GM23338 (cell line): ENCODE measurements around the gene B3GAT2. TPM values are rescaled to one million over a fixed set of nuclear protein-coding genes. Genes with fewer than 3 reads are reported as not detected.

ENCODE experiments used
- ATAC-seq: fragments of 200-7000 bp; cut with Tn5 transposase; 3 replicates; pipeline ENCODE4 v1.9.1; 2020
- DNase-seq: peaks from one replicate; pipeline ENCODE4 v3.0.0-alpha.2; 2015; ENCODE audit warnings: low spot score
- H2AFZ ChIP-seq: fragments of 200-600 bp; sonication (generic); 2 replicates; pipeline ENCODE4 v1.8.0; 2016; ENCODE audit warnings: antibody characterized with exemption, mild to moderate bottlenecking, moderate library complexity
- H3F3A ChIP-seq: fragments of 200-600 bp; sonication (generic); replicated peaks from 2 replicates; pipeline ENCODE4 v1.8.0; 2017; ENCODE audit warnings: antibody characterized with exemption, mixed run types, low read depth
- H3K27ac ChIP-seq: fragments of 200-600 bp; sonication (generic); 2 replicates; pipeline ENCODE4 v1.6.1; 2016; ENCODE audit warnings: low read depth
- H3K27me3 ChIP-seq: fragments of 200-600 bp; sonication (generic); 2 replicates; pipeline ENCODE4 v1.8.0; 2016; ENCODE audit warnings: mild to moderate bottlenecking, mixed run types, moderate library complexity; ENCODE audit not compliant: insufficient read depth
- H3K36me3 ChIP-seq: fragments of 200-600 bp; sonication (generic); 2 replicates; pipeline ENCODE4 v1.8.0; 2016; ENCODE audit warnings: mild to moderate bottlenecking; ENCODE audit not compliant: insufficient read depth
- H3K4me1 ChIP-seq: fragments of 200-600 bp; sonication (generic); 2 replicates; pipeline ENCODE4 v1.8.0; 2016; ENCODE audit warnings: mild to moderate bottlenecking, moderate library complexity; ENCODE audit not compliant: insufficient read depth
- H3K4me2 ChIP-seq: fragments of 200-600 bp; sonication (generic); 2 replicates; pipeline ENCODE4 v1.7.1; 2017; ENCODE audit warnings: mixed run types
- H3K4me3 ChIP-seq: fragments of 200-600 bp; sonication (generic); 2 replicates; pipeline ENCODE4 v1.6.1; 2016; ENCODE audit warnings: mixed run types
- H3K79me2 ChIP-seq: fragments of 200-600 bp; sonication (generic); replicated peaks from 2 replicates; pipeline ENCODE4 v1.8.0; 2017; ENCODE audit warnings: mild to moderate bottlenecking; ENCODE audit not compliant: insufficient read depth
- H3K9me2 ChIP-seq: fragments of 200-600 bp; sonication (generic); 2 replicates; pipeline ENCODE4 v1.8.0; 2017; ENCODE audit not compliant: insufficient read depth
- H4K20me1 ChIP-seq: fragments of 200-600 bp; sonication (generic); replicated peaks from 2 replicates; pipeline ENCODE4 v1.8.0; 2017; ENCODE audit warnings: mild to moderate bottlenecking; ENCODE audit not compliant: insufficient read depth
- H3K27ac Mint-ChIP-seq: 2 replicates; pipeline ENCODE4 v1.8.0; 2020; ENCODE audit warnings: inconsistent platforms, mild to moderate bottlenecking, moderate library complexity, mixed read lengths
- H3K27me3 Mint-ChIP-seq: 3 replicates; pipeline ENCODE4 v1.8.0; 2022; ENCODE audit warnings: low read depth, mild to moderate bottlenecking, moderate library complexity, mixed read lengths, inconsistent platforms; ENCODE audit not compliant: insufficient read depth, poor library complexity
- H3K36me3 Mint-ChIP-seq: 3 replicates; pipeline ENCODE4 v1.8.0; 2021; ENCODE audit warnings: low read depth, mild to moderate bottlenecking, inconsistent platforms, moderate library complexity, mixed read lengths
- H3K4me1 Mint-ChIP-seq: 3 replicates; pipeline ENCODE4 v1.8.0; 2020; ENCODE audit warnings: mild to moderate bottlenecking, inconsistent platforms, mixed read lengths
- H3K4me3 Mint-ChIP-seq: 3 replicates; pipeline ENCODE4 v1.8.0; 2021; ENCODE audit warnings: moderate library complexity, mild to moderate bottlenecking, inconsistent platforms, mixed read lengths
- H3K9me3 Mint-ChIP-seq: 3 replicates; pipeline ENCODE4 v1.8.0; 2020; ENCODE audit warnings: moderate library complexity, mild to moderate bottlenecking, inconsistent platforms, mixed read lengths
- EZH2phosphoT487 ChIP-seq: fragments of 200-600 bp; sonication (generic); IDR thresholded peaks from one replicate; pipeline ENCODE4 v1.8.1; 2018; ENCODE audit warnings: antibody characterized with exemption; ENCODE audit not compliant: unreplicated experiment
- polyA plus RNA-seq: library from polyadenylated mRNA; unstranded; fragments of >200 nt; fragmentation: Nextera tagmentation; extraction: Ambion mirVana; gene quantifications from 2 replicates; pipeline ENCODE4 v1.2.1, GENCODE V29; 2016
- total RNA-seq: library from RNA; depleted of rRNA; stranded (reverse); fragments of >200 nt; shearing (Covaris generic); gene quantifications from 2 replicates; pipeline ENCODE4 v1.2.3, GENCODE V29; 2014
- TF ChIP-seq, protein P1 (sequence below): fragments of 250-450 bp; sonication (Bioruptor Pico); IDR thresholded peaks from 2 replicates; pipeline ENCODE4 v1.5.0; 2020; ENCODE audit warnings: mild to moderate bottlenecking, moderate library complexity
- TF ChIP-seq, protein P2 (sequence below), 2 experiments: fragments of 200-600 bp in 1 of 2; sonication (generic) in 1 of 2; conservative IDR thresholded peaks; 2 replicates each; pipeline versions ENCODE4 v1.5.1 to v1.6.1; 2016 to 2017; ENCODE audit warnings: antibody characterized with exemption in 2 of 2, low read depth in 2 of 2, mild to moderate bottlenecking in 2 of 2, moderate library complexity in 1 of 2
- TF ChIP-seq, protein P3 (sequence below): IDR thresholded peaks from one replicate; pipeline ENCODE4 v1.6.1; 2018; ENCODE audit warnings: antibody characterized with exemption; ENCODE audit not compliant: unreplicated experiment

B3GAT2 gene
- total and polyA plus RNA-seq, 2 experiments from 2014 or later, result 1.7 to 1.8 TPM

DNA sequence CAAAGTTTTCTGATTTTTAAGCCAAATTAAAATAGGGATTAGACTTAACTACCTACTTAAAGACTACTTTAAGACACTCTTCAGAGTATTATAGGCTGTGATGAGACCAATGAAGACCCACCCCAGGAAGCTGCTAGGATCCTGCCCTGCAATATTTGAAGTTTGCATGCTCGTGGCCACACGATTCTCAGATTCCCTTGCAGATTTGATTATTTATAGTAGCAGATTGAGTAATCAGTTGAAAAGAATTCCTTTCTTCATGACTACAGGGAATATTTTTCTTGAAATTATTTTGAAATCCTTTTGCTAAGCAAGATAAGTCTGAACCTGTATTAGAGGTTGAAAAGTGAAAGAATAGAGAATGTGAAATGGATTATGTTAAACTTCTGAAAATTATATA, 122.3 kb downstream of the B3GAT2 start:
- Histone ChIP-seq H3K9me2 (no peaks in the 10 kb centered on the region), H4K20me1 (no peaks in the 10 kb centered on the region), H2AFZ (no peak overlapping the region), H3K4me1 (no peaks in the 10 kb centered on the region), H3K36me3 (no peaks in the 10 kb centered on the region; the same call in 1 of the 2 replicates), H3K27ac (no peak overlapping the region), H3K27me3 (no peaks in the 10 kb centered on the region), H3K4me2 (no peak overlapping the region), H3K79me2 (no peaks in the 10 kb centered on the region), H3K4me3 (no peak overlapping the region), H3F3A (no peaks in the 10 kb centered on the region)
- ATAC-seq (no peak), DNase-seq (no peak)
- H3K36me3 Mint-ChIP-seq, result no peaks in the 10 kb centered on the region
- TF ChIP-seq, protein P1, sequence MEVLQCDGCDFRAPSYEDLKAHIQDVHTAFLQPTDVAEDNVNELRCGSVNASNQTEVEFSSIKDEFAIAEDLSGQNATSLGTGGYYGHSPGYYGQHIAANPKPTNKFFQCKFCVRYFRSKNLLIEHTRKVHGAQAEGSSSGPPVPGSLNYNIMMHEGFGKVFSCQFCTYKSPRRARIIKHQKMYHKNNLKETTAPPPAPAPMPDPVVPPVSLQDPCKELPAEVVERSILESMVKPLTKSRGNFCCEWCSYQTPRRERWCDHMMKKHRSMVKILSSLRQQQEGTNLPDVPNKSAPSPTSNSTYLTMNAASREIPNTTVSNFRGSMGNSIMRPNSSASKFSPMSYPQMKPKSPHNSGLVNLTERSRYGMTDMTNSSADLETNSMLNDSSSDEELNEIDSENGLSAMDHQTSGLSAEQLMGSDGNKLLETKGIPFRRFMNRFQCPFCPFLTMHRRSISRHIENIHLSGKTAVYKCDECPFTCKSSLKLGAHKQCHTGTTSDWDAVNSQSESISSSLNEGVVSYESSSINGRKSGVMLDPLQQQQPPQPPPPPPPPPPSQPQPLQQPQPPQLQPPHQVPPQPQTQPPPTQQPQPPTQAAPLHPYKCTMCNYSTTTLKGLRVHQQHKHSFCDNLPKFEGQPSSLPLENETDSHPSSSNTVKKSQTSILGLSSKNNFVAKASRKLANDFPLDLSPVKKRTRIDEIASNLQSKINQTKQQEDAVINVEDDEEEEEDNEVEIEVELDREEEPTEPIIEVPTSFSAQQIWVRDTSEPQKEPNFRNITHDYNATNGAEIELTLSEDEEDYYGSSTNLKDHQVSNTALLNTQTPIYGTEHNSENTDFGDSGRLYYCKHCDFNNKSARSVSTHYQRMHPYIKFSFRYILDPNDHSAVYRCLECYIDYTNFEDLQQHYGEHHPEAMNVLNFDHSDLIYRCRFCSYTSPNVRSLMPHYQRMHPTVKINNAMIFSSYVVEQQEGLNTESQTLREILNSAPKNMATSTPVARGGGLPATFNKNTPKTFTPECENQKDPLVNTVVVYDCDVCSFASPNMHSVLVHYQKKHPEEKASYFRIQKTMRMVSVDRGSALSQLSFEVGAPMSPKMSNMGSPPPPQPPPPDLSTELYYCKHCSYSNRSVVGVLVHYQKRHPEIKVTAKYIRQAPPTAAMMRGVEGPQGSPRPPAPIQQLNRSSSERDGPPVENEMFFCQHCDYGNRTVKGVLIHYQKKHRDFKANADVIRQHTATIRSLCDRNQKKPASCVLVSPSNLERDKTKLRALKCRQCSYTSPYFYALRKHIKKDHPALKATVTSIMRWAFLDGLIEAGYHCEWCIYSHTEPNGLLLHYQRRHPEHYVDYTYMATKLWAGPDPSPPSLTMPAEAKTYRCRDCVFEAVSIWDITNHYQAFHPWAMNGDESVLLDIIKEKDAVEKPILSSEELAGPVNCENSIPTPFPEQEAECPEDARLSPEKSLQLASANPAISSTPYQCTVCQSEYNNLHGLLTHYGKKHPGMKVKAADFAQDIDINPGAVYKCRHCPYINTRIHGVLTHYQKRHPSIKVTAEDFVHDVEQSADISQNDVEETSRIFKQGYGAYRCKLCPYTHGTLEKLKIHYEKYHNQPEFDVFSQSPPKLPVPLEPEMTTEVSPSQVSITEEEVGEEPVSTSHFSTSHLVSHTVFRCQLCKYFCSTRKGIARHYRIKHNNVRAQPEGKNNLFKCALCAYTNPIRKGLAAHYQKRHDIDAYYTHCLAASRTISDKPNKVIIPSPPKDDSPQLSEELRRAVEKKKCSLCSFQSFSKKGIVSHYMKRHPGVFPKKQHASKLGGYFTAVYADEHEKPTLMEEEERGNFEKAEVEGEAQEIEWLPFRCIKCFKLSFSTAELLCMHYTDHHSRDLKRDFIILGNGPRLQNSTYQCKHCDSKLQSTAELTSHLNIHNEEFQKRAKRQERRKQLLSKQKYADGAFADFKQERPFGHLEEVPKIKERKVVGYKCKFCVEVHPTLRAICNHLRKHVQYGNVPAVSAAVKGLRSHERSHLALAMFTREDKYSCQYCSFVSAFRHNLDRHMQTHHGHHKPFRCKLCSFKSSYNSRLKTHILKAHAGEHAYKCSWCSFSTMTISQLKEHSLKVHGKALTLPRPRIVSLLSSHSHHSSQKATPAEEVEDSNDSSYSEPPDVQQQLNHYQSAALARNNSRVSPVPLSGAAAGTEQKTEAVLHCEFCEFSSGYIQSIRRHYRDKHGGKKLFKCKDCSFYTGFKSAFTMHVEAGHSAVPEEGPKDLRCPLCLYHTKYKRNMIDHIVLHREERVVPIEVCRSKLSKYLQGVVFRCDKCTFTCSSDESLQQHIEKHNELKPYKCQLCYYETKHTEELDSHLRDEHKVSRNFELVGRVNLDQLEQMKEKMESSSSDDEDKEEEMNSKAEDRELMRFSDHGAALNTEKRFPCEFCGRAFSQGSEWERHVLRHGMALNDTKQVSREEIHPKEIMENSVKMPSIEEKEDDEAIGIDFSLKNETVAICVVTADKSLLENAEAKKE (CRISPR knock-in tag), result no peak
- TF ChIP-seq, protein P2, sequence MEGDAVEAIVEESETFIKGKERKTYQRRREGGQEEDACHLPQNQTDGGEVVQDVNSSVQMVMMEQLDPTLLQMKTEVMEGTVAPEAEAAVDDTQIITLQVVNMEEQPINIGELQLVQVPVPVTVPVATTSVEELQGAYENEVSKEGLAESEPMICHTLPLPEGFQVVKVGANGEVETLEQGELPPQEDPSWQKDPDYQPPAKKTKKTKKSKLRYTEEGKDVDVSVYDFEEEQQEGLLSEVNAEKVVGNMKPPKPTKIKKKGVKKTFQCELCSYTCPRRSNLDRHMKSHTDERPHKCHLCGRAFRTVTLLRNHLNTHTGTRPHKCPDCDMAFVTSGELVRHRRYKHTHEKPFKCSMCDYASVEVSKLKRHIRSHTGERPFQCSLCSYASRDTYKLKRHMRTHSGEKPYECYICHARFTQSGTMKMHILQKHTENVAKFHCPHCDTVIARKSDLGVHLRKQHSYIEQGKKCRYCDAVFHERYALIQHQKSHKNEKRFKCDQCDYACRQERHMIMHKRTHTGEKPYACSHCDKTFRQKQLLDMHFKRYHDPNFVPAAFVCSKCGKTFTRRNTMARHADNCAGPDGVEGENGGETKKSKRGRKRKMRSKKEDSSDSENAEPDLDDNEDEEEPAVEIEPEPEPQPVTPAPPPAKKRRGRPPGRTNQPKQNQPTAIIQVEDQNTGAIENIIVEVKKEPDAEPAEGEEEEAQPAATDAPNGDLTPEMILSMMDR (conservative IDR thresholded peaks at IDR 0.05; ENCODE audit: low read depth in 2 of 2), result no peak
- TF ChIP-seq, protein P3, sequence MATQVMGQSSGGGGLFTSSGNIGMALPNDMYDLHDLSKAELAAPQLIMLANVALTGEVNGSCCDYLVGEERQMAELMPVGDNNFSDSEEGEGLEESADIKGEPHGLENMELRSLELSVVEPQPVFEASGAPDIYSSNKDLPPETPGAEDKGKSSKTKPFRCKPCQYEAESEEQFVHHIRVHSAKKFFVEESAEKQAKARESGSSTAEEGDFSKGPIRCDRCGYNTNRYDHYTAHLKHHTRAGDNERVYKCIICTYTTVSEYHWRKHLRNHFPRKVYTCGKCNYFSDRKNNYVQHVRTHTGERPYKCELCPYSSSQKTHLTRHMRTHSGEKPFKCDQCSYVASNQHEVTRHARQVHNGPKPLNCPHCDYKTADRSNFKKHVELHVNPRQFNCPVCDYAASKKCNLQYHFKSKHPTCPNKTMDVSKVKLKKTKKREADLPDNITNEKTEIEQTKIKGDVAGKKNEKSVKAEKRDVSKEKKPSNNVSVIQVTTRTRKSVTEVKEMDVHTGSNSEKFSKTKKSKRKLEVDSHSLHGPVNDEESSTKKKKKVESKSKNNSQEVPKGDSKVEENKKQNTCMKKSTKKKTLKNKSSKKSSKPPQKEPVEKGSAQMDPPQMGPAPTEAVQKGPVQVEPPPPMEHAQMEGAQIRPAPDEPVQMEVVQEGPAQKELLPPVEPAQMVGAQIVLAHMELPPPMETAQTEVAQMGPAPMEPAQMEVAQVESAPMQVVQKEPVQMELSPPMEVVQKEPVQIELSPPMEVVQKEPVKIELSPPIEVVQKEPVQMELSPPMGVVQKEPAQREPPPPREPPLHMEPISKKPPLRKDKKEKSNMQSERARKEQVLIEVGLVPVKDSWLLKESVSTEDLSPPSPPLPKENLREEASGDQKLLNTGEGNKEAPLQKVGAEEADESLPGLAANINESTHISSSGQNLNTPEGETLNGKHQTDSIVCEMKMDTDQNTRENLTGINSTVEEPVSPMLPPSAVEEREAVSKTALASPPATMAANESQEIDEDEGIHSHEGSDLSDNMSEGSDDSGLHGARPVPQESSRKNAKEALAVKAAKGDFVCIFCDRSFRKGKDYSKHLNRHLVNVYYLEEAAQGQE, result no peak
- no peak for TF ChIP-seq EZH2phosphoT487
- peaks cover 2% of the 10 kb centered on the region; the same call in 1 of the 3 replicates for H3K4me1 Mint-ChIP-seq
- no peaks in the 10 kb centered on the region for H3K27me3 Mint-ChIP-seq
- no peak overlapping the region for H3K4me3 Mint-ChIP-seq
- no peak overlapping the region for H3K27ac Mint-ChIP-seq
- peaks cover 4% of the 10 kb centered on the region; the same call in 1 of the 3 replicates for H3K9me3 Mint-ChIP-seq
